DMS 273 treated with DMSO at 0.1 percent for 48 hours (cell line): Measurements from ENCODE around the gene CTNNA3.

ENCODE experiments used
- DNase-seq: peaks from one replicate; lab custom pipeline; 2025; lab: John Stamatoyannopoulos, UW

The CTNNA3 gene

DNA sequence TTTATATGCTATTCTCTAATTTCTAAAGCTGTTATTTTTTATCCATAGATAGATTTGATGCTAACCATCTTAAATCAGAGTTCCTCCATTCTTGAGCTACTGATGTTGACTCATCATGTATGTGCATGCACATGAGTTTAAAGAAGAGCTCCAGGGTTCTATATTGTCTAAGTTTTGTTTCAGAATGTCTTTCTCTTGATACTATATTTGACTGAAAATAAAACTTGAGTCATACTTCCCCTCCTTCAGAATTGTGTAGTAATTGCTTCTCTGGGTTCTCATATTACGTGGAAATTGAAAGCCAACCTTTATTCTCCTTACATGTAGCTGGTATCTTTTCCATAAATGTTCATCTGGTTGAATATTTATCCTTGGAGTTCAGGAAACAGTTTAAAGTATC is 680.8 kb downstream of the CTNNA3 start:
- no peak for DNase-seq

- DNase-seq: no peak
Observed at GRCh38 chr10:67011981-67012380, 684.0 kb downstream of the CTNNA3 start.

- DNase-seq: no peak
Observed at GRCh38 chr10:67011480-67011879, 684.5 kb downstream of the CTNNA3 start.

DNA sequence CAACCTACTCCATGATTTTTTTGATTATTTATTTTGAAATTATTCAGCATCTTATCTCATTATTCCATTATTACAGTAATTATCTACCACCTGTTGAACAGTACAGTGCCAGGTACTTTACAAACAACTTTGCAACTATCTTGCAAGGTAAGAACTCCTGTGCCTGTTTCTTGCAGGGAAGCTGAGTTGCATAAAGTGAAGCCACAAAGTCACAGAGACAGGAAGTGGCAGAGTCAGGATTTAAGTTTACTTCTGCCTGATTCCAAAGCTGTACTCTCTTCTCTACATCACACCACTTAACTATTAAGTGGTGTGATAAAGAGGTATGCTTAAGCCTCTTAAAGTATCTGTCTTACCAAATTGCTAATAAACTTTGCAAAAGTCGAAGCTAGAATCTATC is 690.0 kb downstream of the CTNNA3 start:
- DNase-seq: no peak

GRCh38 chr10:67004690-67005089 is 691.3 kb downstream of the CTNNA3 start:
- no peak for DNase-seq

- no peak for DNase-seq
Observed at GRCh38 chr10:66999762-67000545, 696.0 kb downstream of the CTNNA3 start.

GRCh38 chr10:66996996-66997395 is 699.0 kb downstream of the CTNNA3 start:
- no peak for DNase-seq

- DNase-seq: no peak
Observed at GRCh38 chr10:66990143-66990830, 705.7 kb downstream of the CTNNA3 start.

GRCh38 chr10:66983475-66983818 is 712.5 kb downstream of the CTNNA3 start:
- DNase-seq: no peak

DNA sequence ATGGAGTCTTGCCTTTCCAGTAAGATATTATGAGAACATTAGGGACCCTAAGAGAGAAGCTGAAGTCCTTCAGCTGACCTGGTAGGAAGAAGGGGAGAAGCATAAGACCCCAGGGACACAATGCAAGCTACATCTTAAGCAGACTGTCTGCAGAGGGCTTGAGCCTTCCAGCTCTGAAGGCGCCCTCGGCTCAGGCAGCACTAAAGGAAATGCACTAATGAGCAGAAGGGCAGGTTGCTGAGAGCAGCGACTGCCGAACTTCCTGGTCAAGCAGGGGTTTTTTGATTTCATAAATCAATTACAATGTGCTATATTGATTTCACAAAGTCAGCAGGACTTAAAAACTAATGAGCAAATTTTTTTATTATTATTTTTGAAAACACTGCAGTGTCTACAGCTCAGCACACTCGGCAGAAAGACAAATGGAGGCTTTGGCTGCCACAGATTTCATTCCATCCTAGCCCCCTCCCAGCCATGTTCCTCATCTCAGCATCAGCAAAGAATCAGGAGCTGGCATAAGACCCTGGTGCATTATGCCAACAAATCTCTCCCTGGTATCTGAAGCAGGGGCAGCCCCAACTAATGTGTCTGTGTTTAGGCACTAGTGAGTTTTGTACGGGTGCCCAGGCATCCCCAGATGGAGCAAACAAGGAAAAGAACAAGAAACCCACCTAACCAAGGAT is 713.1 kb downstream of the CTNNA3 start:
- DNase-seq: no peak

GRCh38 chr10:66982053-66982420 is 714.0 kb downstream of the CTNNA3 start:
- no peak for DNase-seq

- DNase-seq: no peak
Observed at GRCh38 chr10:66981361-66982052, 714.5 kb downstream of the CTNNA3 start.

GRCh38 chr10:66980246-66980815 is 715.7 kb downstream of the CTNNA3 start:
- DNase-seq: no peak

DNA sequence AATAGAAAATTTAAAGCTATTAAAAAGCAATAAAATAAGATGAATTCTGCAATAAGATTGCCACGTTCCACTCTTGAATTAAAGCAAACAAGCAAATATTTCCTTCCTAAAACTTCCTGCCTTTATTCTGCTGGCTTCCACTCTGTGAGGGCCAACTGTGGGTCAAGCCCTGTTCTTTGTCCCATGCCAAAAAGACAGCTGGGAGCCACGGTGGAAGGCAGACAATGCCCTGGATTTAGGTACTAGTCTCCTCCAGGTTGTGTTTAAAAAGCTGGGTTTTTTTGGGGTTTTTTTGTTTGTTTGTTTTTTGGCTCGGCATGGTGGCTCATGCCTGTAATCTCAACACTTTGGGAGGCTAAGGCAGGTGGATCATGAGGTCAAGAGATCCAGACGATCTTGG is 731.0 kb downstream of the CTNNA3 start:
- DNase-seq: no peak

- no peak for DNase-seq
Observed at GRCh38 chr10:66958466-66958865, 737.5 kb downstream of the CTNNA3 start.

GRCh38 chr10:66951896-66952295 is 744.1 kb downstream of the CTNNA3 start:
- DNase-seq: no peak

- DNase-seq: no peak
Observed at GRCh38 chr10:66943590-66943989, 752.4 kb downstream of the CTNNA3 start.

GRCh38 chr10:66942407-66942806 is 753.6 kb downstream of the CTNNA3 start:
- no peak for DNase-seq

- no peak for DNase-seq
Observed at GRCh38 chr10:66941491-66941890, 754.5 kb downstream of the CTNNA3 start.

DNA sequence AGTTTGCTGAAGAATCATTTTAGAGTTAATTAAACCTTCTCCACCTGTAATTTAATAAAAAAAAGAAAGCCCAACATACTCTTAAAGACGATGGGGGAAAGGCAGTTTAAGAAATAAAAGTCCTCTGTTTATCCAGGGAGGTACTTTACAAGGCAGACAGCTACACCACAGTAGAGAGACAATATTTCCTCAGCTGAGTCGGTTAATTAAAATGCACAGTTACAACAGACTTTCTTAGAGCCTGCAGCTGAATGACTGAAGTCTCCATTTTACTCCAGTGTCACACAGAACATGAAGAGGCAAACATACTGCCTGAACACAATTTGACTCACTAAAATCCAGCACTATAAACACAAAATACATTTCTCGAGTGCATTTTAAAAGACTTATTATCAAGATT is 755.0 kb downstream of the CTNNA3 start:
- DNase-seq: no peak

GRCh38 chr10:66934711-66935110 is 761.3 kb downstream of the CTNNA3 start:
- DNase-seq: no peak

GRCh38 chr10:66931949-66932343 is 764.0 kb downstream of the CTNNA3 start:
- DNase-seq: no peak
